H1 (cell line): ENCODE data around the gene MMP24. TPM values are rescaled to one million over a fixed set of nuclear protein-coding genes. Genes with fewer than 3 reads are reported as not detected.

Experiments
- ATF2 ChIP-seq: IDR thresholded peaks from 2 replicates; pipeline ENCODE4 v1.6.1; 2012; ENCODE audit warnings: low read length, inconsistent platforms
- CTCF ChIP-seq, 3 experiments: IDR thresholded peaks; 1 replicate in 2 of 3; 2 replicates in 1 of 3; pipeline versions ENCODE4 v1.5.1 to v1.6.1; 2011; ENCODE audit warnings: low read length in 3 of 3, mild to moderate bottlenecking in 3 of 3, inconsistent platforms in 2 of 3, low read depth in 1 of 3, moderate library complexity in 1 of 3; ENCODE audit not compliant: insufficient read depth in 1 of 3; ENCODE audit errors: control extremely low read depth in 1 of 3
- RBBP5 ChIP-seq: IDR thresholded peaks from 2 replicates; pipeline ENCODE4 v1.7.1; 2012; ENCODE audit warnings: low read depth, mild to moderate bottlenecking, inconsistent platforms, low read length, moderate library complexity, borderline replicate concordance
- RXRA ChIP-seq: IDR thresholded peaks from 2 replicates; pipeline ENCODE4 v1.6.1; 2011; ENCODE audit warnings: low read depth, mild to moderate bottlenecking, low read length, moderate library complexity; ENCODE audit not compliant: insufficient read depth
- ZNF274 ChIP-seq: IDR thresholded peaks from 2 replicates; pipeline ENCODE4 v1.7.0; 2012; ENCODE audit warnings: low read length, borderline replicate concordance; ENCODE audit errors: extremely low read depth
- polyA plus RNA-seq, 7 experiments: library from polyadenylated mRNA; depleted of rRNA in 3 of 7; stranded (reverse) in 5 of 7; unstranded in 2 of 7; fragments of >200 nt in 5 of 7; fragments of 200-250 nt in 2 of 7; gene quantifications; 1 replicate in 5 of 7; 2 replicates in 1 of 7; 4 replicates in 1 of 7; pipeline versions ENCODE4 v1.2.1 to v1.2.3, GENCODE V29; 2011 to 2013; ENCODE audit warnings: missing spikeins in 2 of 7, mixed read lengths in 2 of 7
- total RNA-seq: library from RNA; stranded (reverse); fragmentation: NEBNext Ultra II Directional; extraction: Animal tissue kit (Norgen Biotek cat#: 25700); gene quantifications from 2 replicates; pipeline ENCODE4 v1.2.1, GENCODE V29; 2021

Gene MMP24
- total and polyA plus RNA-seq, 2 of the 8 experiments (the other 6 are each of a cell fraction or from before 2014, with no cell fraction given): 18.8 to 21.4 TPM

GRCh38 chr20:35306931-35307517 lies 80.5 kb downstream of the MMP24 start (continued):
- TF ChIP-seq CTCF (IDR thresholded peaks at IDR 0.05; ENCODE audit: control extremely low read depth in 1 of 3, insufficient read depth in 1 of 3, low read depth in 1 of 3, low read length in 3 of 3) (peak; percentile 99), RBBP5 (no peak), ZNF274 (no peak), RXRA (no peak), ATF2 (no peak)
